Activated naive CD4-positive, alpha-beta T cell treated with Interleukin-2 at 50 U/mL for 16 hours (primary cell): ENCODE results near the gene ADAMTS7.
"Not testable (repeated sequence)": the region's sequence is repeated elsewhere in the genome, so short reads cannot be mapped to it uniquely, and the experiment has no call there.

Experiments
- DNase-seq: peaks from one replicate; pipeline ENCODE4 v3.0.0-alpha.2; 2020

The ADAMTS7 gene

GRCh38 chr15:78762985-78763795, 48.1 kb downstream of the ADAMTS7 start:
- no peak for DNase-seq

- DNase-seq: not testable (repeated sequence)
Observed at GRCh38 chr15:78762386-78762961, 48.8 kb downstream of the ADAMTS7 start.

DNA sequence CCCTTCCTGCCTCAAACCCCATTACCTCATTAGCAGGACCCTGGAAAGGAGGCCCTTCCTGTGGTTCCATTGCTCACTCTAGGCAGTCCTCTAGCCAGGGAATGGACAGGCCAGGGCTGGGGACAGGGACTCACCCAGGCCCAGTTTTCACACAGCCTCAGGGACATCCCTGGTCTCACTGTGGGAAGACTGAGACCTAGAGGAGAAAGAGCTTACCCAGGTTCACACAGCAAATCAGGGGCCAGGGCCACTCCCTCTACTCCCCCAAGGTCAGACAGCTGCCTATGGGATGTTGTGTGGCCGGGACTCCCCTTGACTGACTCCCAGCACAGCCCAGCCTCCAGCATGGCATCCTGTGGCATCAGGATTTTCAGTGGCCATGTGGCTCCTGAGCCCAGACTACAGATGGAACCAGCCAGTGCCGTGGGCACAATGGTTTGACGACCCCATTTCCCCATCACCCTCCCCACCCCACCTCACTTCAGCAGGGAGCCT, 49.3 kb downstream of the ADAMTS7 start:
- DNase-seq: no peak

DNA sequence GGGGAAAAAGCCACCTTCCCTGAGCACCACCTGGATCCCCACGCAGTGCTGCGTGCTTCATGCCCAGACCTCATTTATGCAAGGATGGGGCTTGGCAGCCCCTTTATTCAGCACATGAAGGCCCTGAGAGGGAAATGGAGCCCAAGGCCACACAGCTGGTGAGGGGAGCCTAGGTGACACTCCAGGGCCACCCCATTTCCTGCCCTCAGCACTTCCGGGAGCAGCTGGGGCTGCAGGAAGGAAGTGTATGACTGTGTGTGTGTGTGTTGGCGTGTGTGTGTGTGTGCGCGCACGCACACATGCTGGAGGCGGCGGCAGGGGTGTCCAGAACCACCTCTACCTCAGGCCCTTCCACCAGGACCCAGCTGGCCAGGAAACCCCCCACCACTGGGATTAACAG, 49.8 kb downstream of the ADAMTS7 start:
- DNase-seq: peak; percentile 75

- DNase-seq: no peak
Observed at GRCh38 chr15:78761020-78761419, 50.2 kb downstream of the ADAMTS7 start.

- not testable (repeated sequence) for DNase-seq
Observed at GRCh38 chr15:78760091-78760882, 51.0 kb downstream of the ADAMTS7 start.

DNA sequence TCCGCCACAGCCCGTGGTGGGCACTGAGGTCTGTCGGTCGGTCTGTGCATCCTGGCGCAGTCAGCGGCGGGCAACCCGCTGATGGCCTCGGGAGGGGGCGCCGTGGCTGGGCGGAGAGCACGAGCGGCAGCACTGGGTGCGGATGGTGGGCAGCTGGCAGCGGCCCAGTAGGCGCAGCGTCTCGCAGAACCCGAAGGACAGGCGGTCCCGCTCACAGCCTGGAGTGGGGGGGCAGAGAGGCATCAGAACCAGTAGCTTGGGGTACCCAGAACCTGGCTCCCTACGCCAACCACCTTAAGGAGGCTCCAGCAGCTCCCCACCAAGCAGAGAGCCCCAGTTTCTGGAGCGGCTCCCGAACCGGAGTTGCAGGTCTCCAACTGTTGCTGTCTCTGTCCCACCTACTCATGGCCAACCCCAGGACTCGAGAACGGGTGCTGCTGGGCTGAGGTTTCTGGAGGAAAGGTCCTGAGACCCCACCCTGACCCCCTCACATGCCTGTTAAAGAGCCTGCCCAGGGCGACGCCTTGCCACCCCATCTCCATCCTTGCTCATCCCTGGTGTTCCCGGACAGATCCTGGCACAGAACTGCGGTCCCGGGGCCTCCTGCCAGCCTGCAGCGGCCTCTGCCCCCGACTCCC, 51.8 kb downstream of the ADAMTS7 start:
- DNase-seq: not testable (repeated sequence)

DNA sequence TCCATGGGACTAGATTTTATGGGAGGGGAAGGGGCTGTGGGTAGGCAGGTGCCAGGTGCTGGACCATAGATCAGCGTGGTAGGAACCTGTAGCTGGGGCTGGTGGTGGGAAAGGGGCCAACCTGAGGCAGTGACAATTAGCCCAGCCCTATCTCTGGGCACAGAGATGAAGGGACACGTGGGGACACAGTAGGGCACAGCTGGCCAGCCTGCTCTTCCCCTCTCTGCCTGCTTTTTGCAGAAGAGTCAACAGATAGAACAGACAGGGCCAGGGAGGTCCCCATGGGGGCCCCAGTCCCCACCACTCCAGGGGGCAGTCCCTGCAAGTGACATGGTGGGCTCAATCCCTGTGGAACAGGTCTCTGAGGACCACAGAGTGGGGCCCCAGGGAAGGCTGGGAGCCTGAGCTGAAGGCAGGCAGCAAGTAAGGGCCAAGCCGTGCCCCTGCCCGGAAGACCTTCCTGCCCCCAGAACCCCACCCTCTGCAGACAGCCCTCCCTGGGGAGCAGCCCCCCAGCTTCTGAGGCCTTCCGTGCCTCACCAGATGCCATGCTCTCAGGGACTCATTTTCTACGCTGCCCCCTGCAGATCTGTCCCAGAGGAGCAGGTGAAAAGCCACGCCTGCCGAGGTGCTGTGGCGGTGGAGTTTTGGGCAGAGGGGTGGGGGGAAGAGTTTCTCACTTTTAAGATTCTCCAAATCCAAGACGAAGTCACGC, 52.6 kb downstream of the ADAMTS7 start:
- not testable (repeated sequence) for DNase-seq

GRCh38 chr15:78758084-78758483, 53.2 kb downstream of the ADAMTS7 start:
- DNase-seq: not testable (repeated sequence)

GRCh38 chr15:78757636-78757905, 53.7 kb downstream of the ADAMTS7 start:
- no peak for DNase-seq

- peak; percentile 46 for DNase-seq
Observed at GRCh38 chr15:78756781-78757635, 54.3 kb downstream of the ADAMTS7 start.

GRCh38 chr15:78755900-78756591, 55.2 kb downstream of the ADAMTS7 start:
- peak; percentile 19 for DNase-seq

GRCh38 chr15:78754637-78755280, 56.5 kb downstream of the ADAMTS7 start:
- not testable (repeated sequence) for DNase-seq

- DNase-seq: not testable (repeated sequence)
Observed at GRCh38 chr15:78753751-78754535, 57.3 kb downstream of the ADAMTS7 start.

- DNase-seq: not testable (repeated sequence)
Observed at GRCh38 chr15:78753359-78753659, 58.0 kb downstream of the ADAMTS7 start.

GRCh38 chr15:78752492-78753358, 58.5 kb downstream of the ADAMTS7 start:
- no peak for DNase-seq

- DNase-seq: no peak
Observed at GRCh38 chr15:78751602-78751979, 59.7 kb downstream of the ADAMTS7 start.

GRCh38 chr15:78750974-78751601, 60.2 kb downstream of the ADAMTS7 start:
- DNase-seq: peak; percentile 89
